KMS-11 (cell line): ENCODE results near the gene CIB2.

ENCODE experiments used
- H2AFZ ChIP-seq: fragments of 200-600 bp; sonication (generic); 2 replicates; pipeline ENCODE4 v1.6.1; 2016; ENCODE audit warnings: antibody characterized with exemption, mixed run types, low read depth
- H3K27ac ChIP-seq: fragments of 200-600 bp; sonication (generic); 2 replicates; pipeline ENCODE4 v1.6.1; 2016; ENCODE audit warnings: mild to moderate bottlenecking, mixed run types
- H3K27me3 ChIP-seq: fragments of 200-600 bp; sonication (generic); 2 replicates; pipeline ENCODE4 v1.6.1; 2017; ENCODE audit warnings: mild to moderate bottlenecking, low read depth, mixed run types, moderate library complexity; ENCODE audit not compliant: insufficient read depth
- H3K36me3 ChIP-seq: fragments of 200-600 bp; sonication (generic); 2 replicates; pipeline ENCODE4 v1.6.1; 2017; ENCODE audit warnings: mild to moderate bottlenecking, mixed run types; ENCODE audit not compliant: insufficient read depth
- H3K4me1 ChIP-seq: fragments of 200-600 bp; sonication (generic); 2 replicates; pipeline ENCODE4 v1.6.1; 2016; ENCODE audit warnings: mild to moderate bottlenecking, low read depth, mixed run types; ENCODE audit not compliant: poor library complexity, severe bottlenecking
- H3K4me2 ChIP-seq: fragments of 200-600 bp; sonication (generic); 2 replicates; pipeline ENCODE4 v1.7.0; 2016; ENCODE audit warnings: mild to moderate bottlenecking, mixed run types
- H3K4me3 ChIP-seq: fragments of 200-600 bp; sonication (generic); IDR thresholded peaks from 2 replicates; pipeline ENCODE4 v1.6.1; 2017; ENCODE audit warnings: low read depth, low read length, mixed read lengths; ENCODE audit not compliant: insufficient read depth
- H3K79me2 ChIP-seq: fragments of 200-600 bp; sonication (generic); 2 replicates; pipeline ENCODE4 v1.6.1; 2016; ENCODE audit warnings: low read depth, mixed run types; ENCODE audit not compliant: insufficient read depth
- H3K9ac ChIP-seq: fragments of 200-600 bp; sonication (generic); 2 replicates; pipeline ENCODE4 v1.6.1; 2016; ENCODE audit warnings: mild to moderate bottlenecking, mixed run types
- H4K20me1 ChIP-seq: fragments of 200-600 bp; sonication (generic); 2 replicates; pipeline ENCODE4 v1.6.1; 2016; ENCODE audit warnings: mild to moderate bottlenecking, mixed run types; ENCODE audit not compliant: insufficient read depth
- TF ChIP-seq, protein P1 (sequence below): fragments of 200-600 bp; sonication (generic); conservative IDR thresholded peaks from 2 replicates; pipeline ENCODE4 v1.6.1; 2017; ENCODE audit warnings: low read depth, mild to moderate bottlenecking, antibody characterized with exemption, low read length, moderate library complexity, mixed read lengths

Gene CIB2

DNA sequence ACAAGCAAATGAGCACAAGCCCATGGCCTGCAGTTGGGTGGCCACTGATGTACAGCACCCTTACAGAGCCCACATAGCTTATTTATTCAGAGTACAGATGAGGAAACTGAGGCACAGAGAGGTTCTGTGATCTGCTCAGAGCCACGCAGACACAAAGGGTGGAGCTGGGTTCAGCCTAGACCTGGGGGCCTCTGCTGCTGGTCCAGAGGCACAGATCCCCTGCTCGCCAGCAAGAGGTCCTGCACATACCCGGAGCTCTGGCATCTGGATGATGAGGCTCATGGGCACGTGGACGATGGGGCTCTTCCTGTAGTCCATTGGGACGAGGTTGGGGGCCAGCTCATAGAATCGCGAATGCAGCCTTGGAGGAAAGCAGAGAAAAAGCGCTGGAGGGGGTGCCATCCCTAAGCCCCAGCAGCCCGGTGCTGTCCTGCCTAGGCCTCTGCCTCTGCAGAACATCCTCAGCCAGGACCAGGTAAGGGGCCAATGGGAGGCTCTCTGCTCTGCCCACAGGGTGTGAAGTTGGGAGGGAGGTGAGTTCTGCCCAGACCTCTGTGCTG is 20.2 kb downstream of the CIB2 start:
- no peaks in the 10 kb centered on the region for H3K79me2 ChIP-seq
- H4K20me1 ChIP-seq, result no peaks in the 10 kb centered on the region
- no peak overlapping the region for H3K27ac ChIP-seq
- H2AFZ ChIP-seq, result no peak overlapping the region
- H3K36me3 ChIP-seq, result no peaks in the 10 kb centered on the region
- H3K4me3 ChIP-seq, result no peak overlapping the region
- TF ChIP-seq, protein P1, sequence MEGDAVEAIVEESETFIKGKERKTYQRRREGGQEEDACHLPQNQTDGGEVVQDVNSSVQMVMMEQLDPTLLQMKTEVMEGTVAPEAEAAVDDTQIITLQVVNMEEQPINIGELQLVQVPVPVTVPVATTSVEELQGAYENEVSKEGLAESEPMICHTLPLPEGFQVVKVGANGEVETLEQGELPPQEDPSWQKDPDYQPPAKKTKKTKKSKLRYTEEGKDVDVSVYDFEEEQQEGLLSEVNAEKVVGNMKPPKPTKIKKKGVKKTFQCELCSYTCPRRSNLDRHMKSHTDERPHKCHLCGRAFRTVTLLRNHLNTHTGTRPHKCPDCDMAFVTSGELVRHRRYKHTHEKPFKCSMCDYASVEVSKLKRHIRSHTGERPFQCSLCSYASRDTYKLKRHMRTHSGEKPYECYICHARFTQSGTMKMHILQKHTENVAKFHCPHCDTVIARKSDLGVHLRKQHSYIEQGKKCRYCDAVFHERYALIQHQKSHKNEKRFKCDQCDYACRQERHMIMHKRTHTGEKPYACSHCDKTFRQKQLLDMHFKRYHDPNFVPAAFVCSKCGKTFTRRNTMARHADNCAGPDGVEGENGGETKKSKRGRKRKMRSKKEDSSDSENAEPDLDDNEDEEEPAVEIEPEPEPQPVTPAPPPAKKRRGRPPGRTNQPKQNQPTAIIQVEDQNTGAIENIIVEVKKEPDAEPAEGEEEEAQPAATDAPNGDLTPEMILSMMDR, result no peak
- no peak overlapping the region for H3K9ac ChIP-seq
- peaks cover 15% of the 10 kb centered on the region for H3K4me1 ChIP-seq
- no peaks in the 10 kb centered on the region for H3K27me3 ChIP-seq
- no peak overlapping the region for H3K4me2 ChIP-seq

DNA sequence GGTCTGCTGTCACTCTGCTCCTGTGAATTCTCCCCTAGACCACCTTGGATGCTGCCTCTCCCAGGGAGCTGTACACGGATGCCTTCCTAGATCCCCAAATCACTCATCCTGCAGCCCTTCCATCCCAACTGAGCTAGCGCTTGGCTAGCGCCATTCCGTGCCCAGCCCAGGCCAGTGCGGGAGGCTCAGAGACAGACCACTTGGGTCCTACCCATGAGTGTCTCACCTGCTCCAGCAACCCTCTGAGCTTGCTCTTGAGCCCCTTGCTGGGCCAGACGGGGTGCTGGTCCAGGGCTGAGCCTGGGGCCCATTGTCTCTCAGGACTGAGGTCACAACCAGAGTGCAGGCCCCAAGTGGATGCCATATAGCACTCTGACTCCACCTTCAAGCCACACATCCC is 21.1 kb downstream of the CIB2 start:
- H3K27me3 ChIP-seq, result no peaks in the 10 kb centered on the region
- no peak overlapping the region for H3K27ac ChIP-seq
- no peaks in the 10 kb centered on the region for H3K36me3 ChIP-seq
- no peaks in the 10 kb centered on the region for H4K20me1 ChIP-seq
- H3K4me2 ChIP-seq, result no peak overlapping the region
- H2AFZ ChIP-seq, result no peak overlapping the region
- no peaks in the 10 kb centered on the region for H3K79me2 ChIP-seq
- no peak overlapping the region for H3K4me3 ChIP-seq
- TF ChIP-seq, protein P1, result no peak
- H3K4me1 ChIP-seq, result peaks cover 24% of the 10 kb centered on the region
- no peak overlapping the region for H3K9ac ChIP-seq

DNA sequence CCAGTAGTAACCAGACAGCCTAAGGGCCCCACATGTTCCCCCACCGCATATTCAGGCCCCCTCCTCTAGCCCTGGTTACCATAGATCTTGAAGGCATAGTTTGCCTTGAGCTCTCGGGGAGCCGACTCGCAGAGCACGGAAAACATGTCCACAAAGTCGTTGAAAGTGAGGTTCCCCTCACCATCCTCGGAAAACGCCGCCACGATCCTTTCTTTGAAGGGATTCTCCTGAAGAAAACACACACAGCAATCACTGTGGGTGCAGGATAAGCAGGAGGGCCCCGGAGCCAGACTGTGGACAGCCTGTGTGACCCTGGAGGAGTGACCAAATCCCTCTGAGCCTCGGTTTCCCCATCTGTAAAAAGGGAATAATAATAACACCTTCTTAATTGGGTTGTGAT is 22.1 kb downstream of the CIB2 start:
- no peak overlapping the region for H2AFZ ChIP-seq
- H3K36me3 ChIP-seq, result no peaks in the 10 kb centered on the region
- no peak overlapping the region for H3K4me2 ChIP-seq
- H3K4me3 ChIP-seq, result no peak overlapping the region
- H3K27ac ChIP-seq, result no peak overlapping the region
- H3K27me3 ChIP-seq, result no peaks in the 10 kb centered on the region
- H3K4me1 ChIP-seq, result peaks cover 34% of the 10 kb centered on the region
- H4K20me1 ChIP-seq, result no peaks in the 10 kb centered on the region
- no peak overlapping the region for H3K9ac ChIP-seq
- no peaks in the 10 kb centered on the region for H3K79me2 ChIP-seq
- TF ChIP-seq, protein P1, result no peak

DNA sequence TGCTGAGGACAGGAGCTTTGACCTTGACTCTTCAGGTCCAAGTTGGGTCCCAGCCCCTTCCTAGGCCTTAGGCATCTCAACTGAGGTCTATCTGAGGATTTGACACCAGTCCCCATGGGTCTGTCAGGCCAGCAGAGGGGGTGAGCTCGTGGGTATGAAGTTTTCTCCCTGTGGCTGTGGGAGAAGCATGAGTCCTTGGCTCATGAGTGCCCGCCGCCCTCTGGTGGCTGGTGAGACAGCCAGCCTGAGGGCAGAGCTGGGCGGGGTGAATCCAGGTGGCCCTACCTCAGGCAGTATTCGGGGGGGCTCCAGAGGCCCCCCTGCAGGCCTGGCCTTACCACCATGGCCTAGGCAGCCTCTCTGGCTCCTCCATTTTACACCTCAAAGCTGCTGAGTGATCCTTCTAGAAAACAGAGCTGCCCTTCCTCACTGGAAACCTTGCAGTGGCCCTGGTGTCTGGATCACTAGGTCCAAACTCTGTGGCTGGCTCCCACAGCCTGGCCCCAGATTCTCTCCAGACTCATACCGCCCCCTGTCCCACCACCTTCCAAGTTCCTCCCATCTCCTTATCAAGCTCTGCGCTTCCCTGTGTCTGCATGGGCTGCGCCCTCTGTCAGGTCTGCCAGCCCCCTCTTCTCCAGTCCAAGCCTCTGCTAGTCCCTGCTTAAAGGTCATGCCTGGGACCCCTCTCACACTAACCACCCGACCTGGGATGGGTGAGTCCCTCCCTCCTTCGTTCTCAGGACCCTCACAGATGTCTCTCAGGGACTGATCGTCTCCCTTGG is 22.8 kb downstream of the CIB2 start:
- Histone ChIP-seq H2AFZ (peak overlapping the region; percentile 44; the same call in 1 of the 2 replicates), H3K9ac (no peak overlapping the region), H3K79me2 (no peaks in the 10 kb centered on the region), H4K20me1 (no peaks in the 10 kb centered on the region), H3K4me3 (no peak overlapping the region), H3K27me3 (no peaks in the 10 kb centered on the region), H3K36me3 (no peaks in the 10 kb centered on the region), H3K4me1 (peaks cover 41% of the 10 kb centered on the region), H3K4me2 (no peak overlapping the region), H3K27ac (no peak overlapping the region)
- TF ChIP-seq, protein P1, result peak; percentile 90
